Activated CD4-positive, alpha-beta T cell treated with anti-CD3 and anti-CD28 coated beads for 36 hours (primary cell): ENCODE measurements around the gene MLST8. TPM values are rescaled to one million over a fixed set of nuclear protein-coding genes. Genes with fewer than 3 reads are reported as not detected.
"Not testable (repeated sequence)": the region's sequence is repeated elsewhere in the genome, so short reads cannot be mapped to it uniquely, and the experiment has no call there.

ENCODE experiments used
- ATAC-seq: fragments of 200-7000 bp; cut with Tn5 transposase; one replicate; pipeline ENCODE4 v1.10.0; 2021; ENCODE audit warnings: mild to moderate bottlenecking, moderate library complexity
- CTCF ChIA-PET: fragments of 350-600 bp; sonication (Branson Sonifier 250); formaldehyde crosslinking; loops from one replicate; lab custom pipeline; 2021; ENCODE audit warnings: antibody characterized with exemption; lab: Charles Lee
- POLR2A ChIA-PET: fragments of 350-600 bp; sonication (Branson Sonifier 250); formaldehyde crosslinking; loops from one replicate; lab custom pipeline; 2021; ENCODE audit warnings: antibody characterized with exemption, inconsistent platforms; lab: Charles Lee
- DNase-seq: peaks from one replicate; pipeline ENCODE4 v3.0.0-alpha.2; 2020
- H3K27ac Mint-ChIP-seq: one replicate; pipeline ENCODE4 v1.8.0; 2021; ENCODE audit warnings: mixed read lengths
- H3K27me3 Mint-ChIP-seq: one replicate; pipeline ENCODE4 v1.8.0; 2021; ENCODE audit warnings: mixed read lengths
- H3K36me3 Mint-ChIP-seq: one replicate; pipeline ENCODE4 v1.8.0; 2021; ENCODE audit warnings: low read depth, mixed read lengths
- H3K4me1 Mint-ChIP-seq: one replicate; pipeline ENCODE4 v1.8.0; 2021; ENCODE audit warnings: mixed read lengths
- H3K4me3 Mint-ChIP-seq: one replicate; pipeline ENCODE4 v1.8.0; 2021; ENCODE audit warnings: mild to moderate bottlenecking, moderate library complexity, mixed read lengths
- H3K9me3 Mint-ChIP-seq: one replicate; pipeline ENCODE4 v1.8.0; 2021; ENCODE audit warnings: low read depth, mixed read lengths
- intact Hi-C, 2 experiments: fragments of 100-400 bp; cut with DNase I in 1 of 2; cut with micrococcal nuclease in 1 of 2; formaldehyde crosslinking; loops; one replicate each; pipeline versions ENCODE4 v1.14.2 to v1.15.1; 2022 to 2024; cut with DNase I, micrococcal nuclease
- total RNA-seq, 2 experiments: library from RNA; stranded (reverse); gene quantifications; one replicate each; pipeline ENCODE4 v1.2.3, GENCODE V29; 2021

MLST8 gene
- total RNA-seq, 2 experiments from 2014 or later = 61.3 to 76.1 TPM

GRCh38 chr16:2253293-2253692 lies 48.0 kb downstream of the MLST8 start:
- POLR2A ChIA-PET = interaction anchor here (0.6 to 2.4 kb wide), 4 partner anchors 9 to 205 kb away, joined by 3 to 27 read pairs (median 8); partner anchors contain the start of gene TSC2
- intact Hi-C loops = loop anchor here (2.0 to 5.0 kb wide), 3 partner anchors 16 to 174 kb away; partner anchors contain the start of genes CCNF (in 1 of the 2) and RNPS1 (in 1 of the 2)

GRCh38 chr16:2256531-2257140 lies 51.4 kb downstream of the MLST8 start:
- Mint-ChIP-seq H3K9me3 (no peaks in the 10 kb centered on the region), H3K4me3 (no peak overlapping the region), H3K4me1 (peaks cover 3% of the 10 kb centered on the region), H3K27ac (no peak overlapping the region), H3K27me3 (no peaks in the 10 kb centered on the region), H3K36me3 (peaks cover 71% of the 10 kb centered on the region)
- intact Hi-C loops = no loop called here
- ChIA-PET POLR2A (no interaction called here), CTCF (no interaction called here)
- no peak for DNase-seq
- no peak for ATAC-seq

More at GRCh38 chr16:2253293-2253692, 48.0 kb downstream of the MLST8 start:
- no peak for ATAC-seq
- peaks cover 59% of the 10 kb centered on the region for H3K36me3 Mint-ChIP-seq
- H3K4me3 Mint-ChIP-seq = no peak overlapping the region
- no peak for DNase-seq
- CTCF ChIA-PET = no interaction called here
- H3K27me3 Mint-ChIP-seq = no peaks in the 10 kb centered on the region
- H3K27ac Mint-ChIP-seq = peak overlapping the region; percentile 26
- H3K4me1 Mint-ChIP-seq = peaks cover 5% of the 10 kb centered on the region
- no peaks in the 10 kb centered on the region for H3K9me3 Mint-ChIP-seq

- Mint-ChIP-seq H3K4me1 (no peaks in the 10 kb centered on the region), H3K4me3 (no peak overlapping the region), H3K27ac (peak overlapping the region; percentile 19), H3K27me3 (no peaks in the 10 kb centered on the region), H3K36me3 (peaks cover 77% of the 10 kb centered on the region), H3K9me3 (no peaks in the 10 kb centered on the region)
- intact Hi-C loops = no loop called here
- CTCF ChIA-PET = interaction anchor here (0.9 kb wide), 1 partner anchor 43 kb away, joined by 3 read pairs; the partner anchor contains the start of gene PGP
- POLR2A ChIA-PET = interaction anchor here (0.5 kb wide), 1 partner anchor 256 kb away, joined by 3 read pairs; no protein-coding TSS in a partner anchor
- DNase-seq = no peak
- ATAC-seq = no peak
These were observed 52.5 kb downstream of the MLST8 start for GRCh38 chr16:2257726-2258125.

DNA sequence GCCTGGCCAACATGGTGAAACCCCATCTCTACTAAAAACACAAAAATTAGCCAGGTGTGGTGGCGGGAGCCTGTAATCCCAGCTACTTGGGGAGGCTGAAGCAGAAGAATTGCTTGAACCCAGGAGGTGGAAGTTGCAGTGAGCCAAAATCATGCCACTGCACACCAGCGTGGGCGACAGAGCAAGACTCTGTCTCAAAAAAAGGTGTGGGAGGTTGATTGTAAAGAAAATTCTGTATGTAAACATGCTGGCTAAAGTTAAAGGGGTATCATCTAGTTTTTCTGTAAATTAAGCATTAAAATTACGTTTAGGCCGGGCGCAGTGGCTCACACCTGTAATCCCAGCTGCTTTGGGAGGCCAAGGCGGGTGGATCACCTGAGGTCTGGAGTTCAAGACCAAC lies 53.3 kb downstream of the MLST8 start:
- H3K27ac Mint-ChIP-seq, intact Hi-C loops: not testable (repeated sequence)

More for the DNA sequence above, 53.3 kb downstream of the MLST8 start:
- ATAC-seq, H3K4me3 Mint-ChIP-seq, POLR2A ChIA-PET, CTCF ChIA-PET, H3K9me3 Mint-ChIP-seq, DNase-seq, H3K4me1 Mint-ChIP-seq, H3K27me3 Mint-ChIP-seq: not testable (repeated sequence)
- peaks cover 75% of the 10 kb centered on the region for H3K36me3 Mint-ChIP-seq

Other genes with a start within 250 kb of the MLST8 start
- gene NDUFB10, start 245.9 kb upstream of the MLST8 start, total RNA-seq = 100 to 1,000 TPM; 113 to 118 TPM
- gene RPS2, start 240.6 kb upstream of the MLST8 start, total RNA-seq = 1,000 to 10,000 TPM; 5,351 to 6,287 TPM
- gene RNF151, start 238.6 kb upstream of the MLST8 start, total RNA-seq = not detected
- 10 to 100 TPM; 47.4 to 48.6 TPM for gene TBL3, start 233.4 kb upstream of the MLST8 start, total RNA-seq
- not detected for gene NOXO1, start 224.0 kb upstream of the MLST8 start, total RNA-seq
- gene GFER, start 221.3 kb upstream of the MLST8 start, total RNA-seq = 10 to 100 TPM; 25.0 to 25.8 TPM
- 1 to 10 TPM; 4.8 to 5.9 TPM for gene SYNGR3, start 215.5 kb upstream of the MLST8 start, total RNA-seq
- 10 to 100 TPM; 64.6 to 69.8 TPM for gene ZNF598, start 195.6 kb upstream of the MLST8 start, total RNA-seq
- 1 to 10 TPM; 2.0 to 2.8 TPM for gene NPW, start 185.7 kb upstream of the MLST8 start, total RNA-seq
- gene NHERF2, start 178.6 kb upstream of the MLST8 start, total RNA-seq = 1 to 10 TPM; 1.9 to 2.7 TPM
- gene NTHL1, start 157.6 kb upstream of the MLST8 start, total RNA-seq = 10 to 100 TPM; 22.6 to 26.1 TPM
- 10 to 100 TPM; 49.6 to 72.9 TPM for gene TSC2, start 157.5 kb upstream of the MLST8 start, total RNA-seq
- 10 to 100 TPM; 64.3 to 71.2 TPM for gene PKD1, start 69.6 kb upstream of the MLST8 start, total RNA-seq
- gene RAB26, start 56.8 kb upstream of the MLST8 start, total RNA-seq = under 1 TPM in 1 of 2 experiments, not detected in 1; 0.21 TPM
- gene TRAF7, start 49.7 kb upstream of the MLST8 start, total RNA-seq = 10 to 100 TPM; 70.7 to 93.7 TPM
- gene CASKIN1, start 8.8 kb upstream of the MLST8 start, total RNA-seq = 1 to 10 TPM in 1 of 2 experiments, under 1 TPM in 1; 0.98 to 1.3 TPM
- 1 to 10 TPM; 8.0 to 8.8 TPM for gene BRICD5, start 5.4 kb downstream of the MLST8 start, total RNA-seq
- gene PGP, start 9.4 kb downstream of the MLST8 start, total RNA-seq = 10 to 100 TPM; 11.5 to 15.0 TPM
- 10 to 100 TPM; 18.0 to 18.6 TPM for gene E4F1, start 18.1 kb downstream of the MLST8 start, total RNA-seq
- gene DNASE1L2, start 31.0 kb downstream of the MLST8 start, total RNA-seq = under 1 TPM; 0.51 to 0.55 TPM
- gene ECI1, start 46.1 kb downstream of the MLST8 start, total RNA-seq = 10 to 100 TPM; 23.0 to 41.0 TPM
- gene RNPS1, start 62.7 kb downstream of the MLST8 start, total RNA-seq = 100 to 1,000 TPM; 327 to 445 TPM
- gene ABCA3, start 135.3 kb downstream of the MLST8 start, total RNA-seq = 1 to 10 TPM; 6.0 to 7.2 TPM
- gene CCNF, start 224.0 kb downstream of the MLST8 start, total RNA-seq = 10 to 100 TPM; 52.2 to 53.4 TPM